ENCODE data around the gene INPP5D.
A peak's percentile ranks its signal among the peaks of the same experiment; 100 is the strongest.

The INPP5D gene

DNA sequence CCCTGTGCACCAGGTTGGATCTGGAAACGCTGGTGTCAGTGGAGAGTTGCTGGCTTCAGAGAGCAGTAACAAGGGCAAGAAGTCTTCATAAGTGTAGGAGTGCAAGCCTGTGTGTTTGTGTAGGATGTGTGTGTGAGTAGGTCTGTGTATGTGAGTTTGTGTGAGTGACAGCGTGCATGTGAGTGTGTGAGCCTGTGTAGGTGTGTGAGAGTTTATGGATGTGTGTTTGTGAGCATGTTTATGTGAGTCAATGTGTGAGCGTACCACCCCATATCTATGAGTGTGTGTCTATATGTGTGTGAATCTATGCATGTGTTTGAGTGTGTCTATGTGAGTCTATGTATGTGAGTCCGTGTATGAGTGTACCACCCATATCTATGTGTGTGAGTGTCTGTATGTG, 104.8 kb downstream of the INPP5D start:
- Histone ChIP-seq H3K36me3 (replicated peaks in 1 of 2; ENCODE audit: control insufficient read depth in 2 of 2, insufficient read depth in 2 of 2, low read length in 2 of 2) (no peaks in the 10 kb centered on the region), H2BK120ac (ENCODE audit: low read depth, low read length) (no peak overlapping the region), H3K27me3 (ENCODE audit: control insufficient read depth in 3 of 3, insufficient read depth in 3 of 3, low read depth in 1 of 3, low read length in 3 of 3) (no peaks in the 10 kb centered on the region), H3K18ac (ENCODE audit: low read length) (no peak overlapping the region), H3K79me1 (ENCODE audit: low read depth, low read length) (no peaks in the 10 kb centered on the region), H2BK5ac (ENCODE audit: low read length) (peak overlapping the region; percentile 15), H3K14ac (ENCODE audit: low read length) (no peak overlapping the region), H3K23ac (ENCODE audit: low read depth, low read length, poor library complexity) (no peak overlapping the region), H4K8ac (ENCODE audit: low read depth, low read length) (no peak overlapping the region), H2BK15ac (ENCODE audit: low read length) (no peak overlapping the region), H3K9ac (ENCODE audit: low read depth, low read length, poor library complexity) (no peak overlapping the region), H2AK5ac (ENCODE audit: low read depth, low read length) (no peak overlapping the region), H2AFZ (ENCODE audit: low read length) (no peak overlapping the region), H3K4me1 (ENCODE audit: control insufficient read depth in 2 of 2, insufficient read depth in 1 of 2, low read depth in 1 of 2, low read length in 2 of 2) (peaks cover 0 to 4% of the 10 kb centered on the region in 2 donors), H3K4me3 (ENCODE audit: low read length in 2 of 2) (peak overlapping the region in 1 of 2 donors; percentile 23), H3K4ac (ENCODE audit: low read length) (no peak overlapping the region), H3K27ac (replicated peaks; ENCODE audit: low read length) (no peak overlapping the region), H3K4me2 (ENCODE audit: insufficient read depth, low read length, poor library complexity, severe bottlenecking) (no peak overlapping the region), H3K9me3 (replicated peaks in 1 of 2; ENCODE audit: control insufficient read depth in 2 of 2, insufficient read depth in 1 of 2, low read depth in 1 of 2, low read length in 2 of 2) (no peaks in the 10 kb centered on the region), H2BK12ac (ENCODE audit: low read length) (no peak overlapping the region), H4K91ac (ENCODE audit: low read depth, low read length, poor library complexity) (no peak overlapping the region)
- 100% methylated on average over 1 of the region's 4 CpGs; no CpG with 5 or more reads in 1 of the 2 donors for WGBS, 2 donors (ENCODE audit: extremely low coverage in 2 of 2, insufficient read length in 2 of 2, insufficient replicate concordance in 1 of 2)
- DNase-seq (ENCODE audit: low spot score) = no peak

- H2BK5ac ChIP-seq (ENCODE audit: low read length) = no peak overlapping the region
- no peak overlapping the region for H2BK15ac ChIP-seq (ENCODE audit: low read length)
- H3K4me2 ChIP-seq (ENCODE audit: insufficient read depth, low read length, poor library complexity, severe bottlenecking) = no peak overlapping the region
- no peaks in the 10 kb centered on the region for H3K27me3 ChIP-seq (ENCODE audit: control insufficient read depth in 3 of 3, insufficient read depth in 3 of 3, low read depth in 1 of 3, low read length in 3 of 3)
- no peaks in the 10 kb centered on the region for H3K9me3 ChIP-seq (replicated peaks in 1 of 2; ENCODE audit: control insufficient read depth in 2 of 2, insufficient read depth in 1 of 2, low read depth in 1 of 2, low read length in 2 of 2)
- H2BK12ac ChIP-seq (ENCODE audit: low read length) = no peak overlapping the region
- H2AK5ac ChIP-seq (ENCODE audit: low read depth, low read length) = no peak overlapping the region
- no peak overlapping the region for H3K4ac ChIP-seq (ENCODE audit: low read length)
- H3K36me3 ChIP-seq (replicated peaks in 1 of 2; ENCODE audit: control insufficient read depth in 2 of 2, insufficient read depth in 2 of 2, low read length in 2 of 2) = no peaks in the 10 kb centered on the region
- no peak overlapping the region for H3K14ac ChIP-seq (ENCODE audit: low read length)
- no CpG with 5 or more reads among the region's 4 CpGs for WGBS, 2 donors (ENCODE audit: extremely low coverage in 2 of 2, insufficient read length in 2 of 2, insufficient replicate concordance in 1 of 2)
- H3K4me3 ChIP-seq (ENCODE audit: low read length in 2 of 2) = no peak overlapping the region
- no peak overlapping the region for H3K18ac ChIP-seq (ENCODE audit: low read length)
- no peak overlapping the region for H4K8ac ChIP-seq (ENCODE audit: low read depth, low read length)
- H3K79me1 ChIP-seq (ENCODE audit: low read depth, low read length) = no peaks in the 10 kb centered on the region
- no peak for DNase-seq (ENCODE audit: low spot score)
- no peak overlapping the region for H3K9ac ChIP-seq (ENCODE audit: low read depth, low read length, poor library complexity)
- no peak overlapping the region for H2AFZ ChIP-seq (ENCODE audit: low read length)
- H3K23ac ChIP-seq (ENCODE audit: low read depth, low read length, poor library complexity) = no peak overlapping the region
- H4K91ac ChIP-seq (ENCODE audit: low read depth, low read length, poor library complexity) = no peak overlapping the region
- no peak overlapping the region for H2BK120ac ChIP-seq (ENCODE audit: low read depth, low read length)
- H3K27ac ChIP-seq (replicated peaks; ENCODE audit: low read length) = no peak overlapping the region
- H3K4me1 ChIP-seq (ENCODE audit: control insufficient read depth in 2 of 2, insufficient read depth in 1 of 2, low read depth in 1 of 2, low read length in 2 of 2) = peaks cover 0 to 4% of the 10 kb centered on the region in 2 donors
Observed at GRCh38 chr2:233165543-233165894, 105.4 kb downstream of the INPP5D start.

DNA sequence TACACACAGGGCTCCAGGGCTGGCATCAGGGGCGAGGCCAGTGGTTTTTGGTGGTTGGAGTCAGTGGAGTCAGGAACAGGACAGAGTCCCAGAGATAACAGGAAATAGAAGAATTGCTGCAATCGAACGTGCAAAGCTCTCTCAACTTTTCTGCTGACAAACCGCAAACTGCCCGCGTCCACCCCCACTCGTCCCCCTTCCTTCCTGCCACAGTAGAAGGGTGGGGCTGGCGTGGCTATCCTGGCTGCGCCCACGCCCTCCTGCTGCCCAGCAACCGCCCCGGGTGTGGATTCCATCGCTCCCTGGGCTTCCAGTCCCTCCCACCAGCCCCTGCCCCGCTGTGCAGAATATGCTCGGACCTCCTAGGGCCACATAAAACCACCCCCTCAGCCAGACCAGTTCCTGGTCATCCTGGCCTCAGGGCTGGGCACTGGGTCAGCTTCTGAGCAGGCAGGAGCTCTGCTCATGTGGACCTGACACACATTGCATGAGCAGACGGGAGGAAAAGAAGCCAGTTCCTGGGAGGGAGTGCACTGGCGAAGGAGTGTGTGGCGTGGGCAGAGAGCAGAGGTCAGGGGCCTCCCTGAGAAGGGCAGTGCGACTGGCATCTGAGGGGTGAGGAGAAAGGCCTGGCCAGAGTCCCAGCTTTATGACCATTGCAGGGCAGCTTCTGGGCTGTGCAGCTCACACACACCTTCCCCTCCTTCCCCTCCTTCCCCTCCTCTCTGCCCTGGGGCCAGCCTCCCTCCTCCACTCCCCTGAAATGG, 105.9 kb downstream of the INPP5D start:
- H2AFZ ChIP-seq (ENCODE audit: low read length) = peak overlapping the region; percentile 37
- no peak overlapping the region for H3K4ac ChIP-seq (ENCODE audit: low read length)
- H2BK12ac ChIP-seq (ENCODE audit: low read length) = peak overlapping the region; percentile 61
- H3K23ac ChIP-seq (ENCODE audit: low read depth, low read length, poor library complexity) = no peak overlapping the region
- no peak overlapping the region for H4K8ac ChIP-seq (ENCODE audit: low read depth, low read length)
- no peak overlapping the region for H3K27ac ChIP-seq (replicated peaks; ENCODE audit: low read length)
- H2BK120ac ChIP-seq (ENCODE audit: low read depth, low read length) = peak overlapping the region; percentile 27
- no peaks in the 10 kb centered on the region for H3K27me3 ChIP-seq (ENCODE audit: control insufficient read depth in 3 of 3, insufficient read depth in 3 of 3, low read depth in 1 of 3, low read length in 3 of 3)
- peak overlapping the region; percentile 71 for H3K14ac ChIP-seq (ENCODE audit: low read length)
- no CpG with 5 or more reads among the region's 19 CpGs for WGBS, 2 donors (ENCODE audit: extremely low coverage in 2 of 2, insufficient read length in 2 of 2, insufficient replicate concordance in 1 of 2)
- no peak overlapping the region for H2AK5ac ChIP-seq (ENCODE audit: low read depth, low read length)
- no peak overlapping the region for H3K9ac ChIP-seq (ENCODE audit: low read depth, low read length, poor library complexity)
- peak overlapping the region; percentile 62 for H3K18ac ChIP-seq (ENCODE audit: low read length)
- no peak for DNase-seq (ENCODE audit: low spot score)
- no peak overlapping the region for H2BK15ac ChIP-seq (ENCODE audit: low read length)
- peak overlapping the region in 1 of 2 donors; percentile 50 for H3K4me3 ChIP-seq (ENCODE audit: low read length in 2 of 2)
- no peaks in the 10 kb centered on the region for H3K9me3 ChIP-seq (replicated peaks in 1 of 2; ENCODE audit: control insufficient read depth in 2 of 2, insufficient read depth in 1 of 2, low read depth in 1 of 2, low read length in 2 of 2)
- no peak overlapping the region for H3K4me2 ChIP-seq (ENCODE audit: insufficient read depth, low read length, poor library complexity, severe bottlenecking)
- no peak overlapping the region for H4K91ac ChIP-seq (ENCODE audit: low read depth, low read length, poor library complexity)
- H3K4me1 ChIP-seq (ENCODE audit: control insufficient read depth in 2 of 2, insufficient read depth in 1 of 2, low read depth in 1 of 2, low read length in 2 of 2) = peaks cover 0 to 4% of the 10 kb centered on the region in 2 donors
- H3K79me1 ChIP-seq (ENCODE audit: low read depth, low read length) = no peaks in the 10 kb centered on the region
- H2BK5ac ChIP-seq (ENCODE audit: low read length) = peak overlapping the region; percentile 70
- H3K36me3 ChIP-seq (replicated peaks in 1 of 2; ENCODE audit: control insufficient read depth in 2 of 2, insufficient read depth in 2 of 2, low read length in 2 of 2) = no peaks in the 10 kb centered on the region

DNA sequence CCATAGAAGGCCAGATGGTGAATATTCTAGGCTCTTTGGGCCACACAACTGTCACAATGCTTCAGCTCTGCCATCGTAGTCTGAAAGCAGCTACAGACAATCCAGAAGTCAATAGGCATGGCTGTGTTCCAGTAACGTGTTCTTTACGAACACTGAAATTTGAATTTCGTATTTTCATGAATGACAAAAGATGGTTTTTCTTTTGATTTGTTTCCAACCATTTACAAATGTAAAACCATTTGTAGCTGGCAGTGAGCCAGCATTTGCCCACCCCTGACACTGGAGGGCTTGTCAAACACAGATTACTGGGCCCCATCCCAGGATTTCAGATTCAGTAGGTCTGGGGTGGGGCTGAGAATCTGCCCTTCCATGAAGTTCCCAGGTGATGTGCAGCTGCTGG, 108.3 kb downstream of the INPP5D start:
- no peak overlapping the region for H3K4me2 ChIP-seq (ENCODE audit: insufficient read depth, low read length, poor library complexity, severe bottlenecking)
- no peak overlapping the region for H3K9ac ChIP-seq (ENCODE audit: low read depth, low read length, poor library complexity)
- peaks cover 0 to 4% of the 10 kb centered on the region in 2 donors for H3K4me1 ChIP-seq (ENCODE audit: control insufficient read depth in 2 of 2, insufficient read depth in 1 of 2, low read depth in 1 of 2, low read length in 2 of 2)
- no peak overlapping the region for H2BK15ac ChIP-seq (ENCODE audit: low read length)
- no peak overlapping the region for H2BK5ac ChIP-seq (ENCODE audit: low read length)
- no peak overlapping the region for H4K8ac ChIP-seq (ENCODE audit: low read depth, low read length)
- no CpG with 5 or more reads among the region's 4 CpGs for WGBS, 2 donors (ENCODE audit: extremely low coverage in 2 of 2, insufficient read length in 2 of 2, insufficient replicate concordance in 1 of 2)
- H4K91ac ChIP-seq (ENCODE audit: low read depth, low read length, poor library complexity) = no peak overlapping the region
- H3K4me3 ChIP-seq (ENCODE audit: low read length in 2 of 2) = no peak overlapping the region
- no peak overlapping the region for H2BK120ac ChIP-seq (ENCODE audit: low read depth, low read length)
- no peak overlapping the region for H3K23ac ChIP-seq (ENCODE audit: low read depth, low read length, poor library complexity)
- H3K36me3 ChIP-seq (replicated peaks in 1 of 2; ENCODE audit: control insufficient read depth in 2 of 2, insufficient read depth in 2 of 2, low read length in 2 of 2) = no peaks in the 10 kb centered on the region
- no peak overlapping the region for H3K4ac ChIP-seq (ENCODE audit: low read length)
- H2AK5ac ChIP-seq (ENCODE audit: low read depth, low read length) = no peak overlapping the region
- H3K9me3 ChIP-seq (replicated peaks in 1 of 2; ENCODE audit: control insufficient read depth in 2 of 2, insufficient read depth in 1 of 2, low read depth in 1 of 2, low read length in 2 of 2) = no peaks in the 10 kb centered on the region
- H2BK12ac ChIP-seq (ENCODE audit: low read length) = no peak overlapping the region
- H3K27me3 ChIP-seq (ENCODE audit: control insufficient read depth in 3 of 3, insufficient read depth in 3 of 3, low read depth in 1 of 3, low read length in 3 of 3) = no peaks in the 10 kb centered on the region
- no peaks in the 10 kb centered on the region for H3K79me1 ChIP-seq (ENCODE audit: low read depth, low read length)
- H2AFZ ChIP-seq (ENCODE audit: low read length) = no peak overlapping the region
- no peak for DNase-seq (ENCODE audit: low spot score)
- no peak overlapping the region for H3K27ac ChIP-seq (replicated peaks; ENCODE audit: low read length)
- H3K18ac ChIP-seq (ENCODE audit: low read length) = no peak overlapping the region
- H3K14ac ChIP-seq (ENCODE audit: low read length) = no peak overlapping the region

All from neuronal stem cell (in vitro differentiated cells).